ENCODE results near the gene PLA2G4C.

The PLA2G4C gene

DNA sequence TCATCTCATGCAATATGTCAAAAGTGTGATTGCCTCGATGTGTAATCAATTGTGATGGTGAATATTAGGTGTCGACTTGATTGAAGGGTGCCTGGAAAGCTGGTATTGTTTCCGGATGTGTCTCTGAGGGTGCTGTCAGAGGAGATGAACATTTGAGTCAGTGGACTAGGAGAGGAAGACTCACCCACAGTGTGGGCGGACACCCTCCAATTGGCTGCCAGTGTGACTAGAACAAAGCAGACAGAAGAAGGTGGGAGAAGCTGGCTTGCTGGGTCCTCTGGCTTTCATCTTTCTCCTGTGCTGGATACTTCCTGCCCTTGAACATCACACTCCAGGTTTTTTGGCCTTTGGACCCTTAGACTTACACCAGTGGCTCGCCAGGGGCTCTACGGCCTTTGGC is 51.3 kb downstream of the PLA2G4C start:
- DNase-seq (ENCODE audit: low read depth) = no peak
- H3K4me3 ChIP-seq (ENCODE audit: low read depth, low read length) = no peak overlapping the region
- TF ChIP-seq, protein P1, sequence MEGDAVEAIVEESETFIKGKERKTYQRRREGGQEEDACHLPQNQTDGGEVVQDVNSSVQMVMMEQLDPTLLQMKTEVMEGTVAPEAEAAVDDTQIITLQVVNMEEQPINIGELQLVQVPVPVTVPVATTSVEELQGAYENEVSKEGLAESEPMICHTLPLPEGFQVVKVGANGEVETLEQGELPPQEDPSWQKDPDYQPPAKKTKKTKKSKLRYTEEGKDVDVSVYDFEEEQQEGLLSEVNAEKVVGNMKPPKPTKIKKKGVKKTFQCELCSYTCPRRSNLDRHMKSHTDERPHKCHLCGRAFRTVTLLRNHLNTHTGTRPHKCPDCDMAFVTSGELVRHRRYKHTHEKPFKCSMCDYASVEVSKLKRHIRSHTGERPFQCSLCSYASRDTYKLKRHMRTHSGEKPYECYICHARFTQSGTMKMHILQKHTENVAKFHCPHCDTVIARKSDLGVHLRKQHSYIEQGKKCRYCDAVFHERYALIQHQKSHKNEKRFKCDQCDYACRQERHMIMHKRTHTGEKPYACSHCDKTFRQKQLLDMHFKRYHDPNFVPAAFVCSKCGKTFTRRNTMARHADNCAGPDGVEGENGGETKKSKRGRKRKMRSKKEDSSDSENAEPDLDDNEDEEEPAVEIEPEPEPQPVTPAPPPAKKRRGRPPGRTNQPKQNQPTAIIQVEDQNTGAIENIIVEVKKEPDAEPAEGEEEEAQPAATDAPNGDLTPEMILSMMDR (IDR thresholded peaks at IDR 0.05; ENCODE audit: insufficient read depth, low read depth, low read length, missing control alignments) = no peak

DNA sequence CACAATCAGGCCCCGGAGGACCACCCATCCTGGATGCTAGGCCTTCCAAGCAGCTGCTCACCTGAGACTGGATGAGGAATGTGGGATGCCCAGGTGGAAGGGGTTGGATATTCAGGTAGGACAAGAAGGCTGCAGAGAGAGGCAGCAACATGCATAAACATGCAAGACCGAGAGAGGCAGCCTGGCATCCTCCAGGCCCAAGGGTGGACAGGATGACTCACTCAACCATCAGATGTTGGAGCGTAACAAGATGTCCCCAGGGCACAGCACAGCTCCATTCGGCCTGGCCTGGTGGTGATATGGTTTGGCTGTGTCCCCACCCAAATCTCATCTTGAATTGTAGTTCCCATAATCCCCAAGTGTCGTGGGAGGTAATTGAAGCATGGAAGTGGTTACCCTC is 56.8 kb downstream of the PLA2G4C start:
- no peak overlapping the region for H3K4me3 ChIP-seq (ENCODE audit: low read depth, low read length)
- no peak for DNase-seq (ENCODE audit: low read depth)
- TF ChIP-seq, protein P1 (IDR thresholded peaks at IDR 0.05; ENCODE audit: insufficient read depth, low read depth, low read length, missing control alignments) = no peak

DNA sequence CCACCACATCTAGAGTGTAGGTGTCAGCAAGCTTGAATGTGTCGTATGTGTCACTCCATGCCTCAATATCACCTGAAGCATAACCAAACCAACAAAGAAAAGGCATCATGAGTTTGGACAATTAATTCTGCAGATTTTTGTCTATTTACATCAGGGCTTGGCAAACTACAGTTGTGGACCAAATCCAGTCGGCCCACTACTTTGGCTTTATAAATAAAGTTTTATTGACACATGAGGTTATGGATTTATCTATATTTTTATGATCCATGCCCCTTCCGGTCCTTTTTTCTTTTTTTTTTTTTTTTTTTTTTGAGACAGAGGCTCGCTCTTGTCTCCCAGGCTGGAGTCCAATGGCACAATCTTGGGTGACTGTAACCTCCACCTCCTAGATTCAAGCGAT is 57.5 kb downstream of the PLA2G4C start:
- TF ChIP-seq, protein P1 (IDR thresholded peaks at IDR 0.05; ENCODE audit: insufficient read depth, low read depth, low read length, missing control alignments) = no peak
- no peak for DNase-seq (ENCODE audit: low read depth)
- H3K4me3 ChIP-seq (ENCODE audit: low read depth, low read length) = no peak overlapping the region

DNA sequence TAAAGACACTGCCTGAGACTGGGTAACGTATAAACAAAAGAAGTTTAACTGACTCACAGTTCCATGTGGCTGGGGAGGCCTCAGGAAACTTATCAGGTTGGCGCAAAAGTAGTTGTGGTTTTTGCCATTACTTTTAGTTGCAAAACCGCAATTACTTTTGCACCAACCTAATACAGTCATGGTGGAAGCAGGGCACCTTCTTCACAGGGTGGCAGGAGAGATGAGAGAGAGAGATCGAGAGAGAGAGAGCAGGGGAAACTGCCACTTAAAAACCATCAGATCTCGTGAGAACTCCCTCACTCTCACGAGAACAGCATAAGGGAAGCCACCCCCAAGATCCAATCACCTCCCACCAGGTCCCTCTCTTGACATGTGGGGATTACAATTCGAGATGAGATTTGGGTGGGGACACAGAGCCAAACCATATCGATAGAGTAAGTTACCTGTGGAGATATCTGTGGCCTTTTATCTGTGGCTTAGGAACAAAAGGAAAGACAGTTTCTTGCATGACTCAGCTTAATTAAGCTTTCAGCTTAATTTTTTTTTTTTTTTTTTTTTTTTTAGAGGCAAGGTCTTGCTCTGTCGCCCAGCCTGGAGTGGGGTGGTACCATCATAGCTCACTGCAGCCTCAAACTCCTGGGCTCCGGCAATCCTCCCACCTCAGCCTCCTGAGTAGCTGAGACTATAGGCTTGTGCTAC is 59.1 kb downstream of the PLA2G4C start:
- H3K4me3 ChIP-seq (ENCODE audit: low read depth, low read length) = no peak overlapping the region
- TF ChIP-seq, protein P1 (IDR thresholded peaks at IDR 0.05; ENCODE audit: insufficient read depth, low read depth, low read length, missing control alignments) = no peak
- DNase-seq (ENCODE audit: low read depth) = no peak

DNA sequence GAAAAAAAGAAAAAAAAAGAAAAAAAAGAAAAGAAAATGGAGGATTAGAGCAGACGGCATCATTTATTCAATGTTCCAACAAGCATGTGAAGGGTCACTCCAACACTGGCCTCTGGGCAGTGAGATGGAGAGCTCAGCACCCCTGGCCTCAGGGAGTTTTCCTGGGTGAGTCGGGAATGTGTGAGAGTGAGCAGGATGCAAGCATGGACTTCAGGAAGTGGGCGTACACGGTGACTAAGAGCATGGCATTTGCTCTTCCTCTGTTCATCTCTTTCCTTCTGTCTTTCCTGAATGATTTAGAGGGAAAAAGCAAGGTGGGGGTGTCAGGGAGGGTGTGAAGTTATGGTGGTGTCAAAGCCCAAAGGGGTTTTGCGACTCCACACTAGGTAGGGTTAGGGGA is 66.1 kb downstream of the PLA2G4C start:
- no peak overlapping the region for H3K4me3 ChIP-seq (ENCODE audit: low read depth, low read length)
- TF ChIP-seq, protein P1 (IDR thresholded peaks at IDR 0.05; ENCODE audit: insufficient read depth, low read depth, low read length, missing control alignments) = no peak
- DNase-seq (ENCODE audit: low read depth) = no peak

DNA sequence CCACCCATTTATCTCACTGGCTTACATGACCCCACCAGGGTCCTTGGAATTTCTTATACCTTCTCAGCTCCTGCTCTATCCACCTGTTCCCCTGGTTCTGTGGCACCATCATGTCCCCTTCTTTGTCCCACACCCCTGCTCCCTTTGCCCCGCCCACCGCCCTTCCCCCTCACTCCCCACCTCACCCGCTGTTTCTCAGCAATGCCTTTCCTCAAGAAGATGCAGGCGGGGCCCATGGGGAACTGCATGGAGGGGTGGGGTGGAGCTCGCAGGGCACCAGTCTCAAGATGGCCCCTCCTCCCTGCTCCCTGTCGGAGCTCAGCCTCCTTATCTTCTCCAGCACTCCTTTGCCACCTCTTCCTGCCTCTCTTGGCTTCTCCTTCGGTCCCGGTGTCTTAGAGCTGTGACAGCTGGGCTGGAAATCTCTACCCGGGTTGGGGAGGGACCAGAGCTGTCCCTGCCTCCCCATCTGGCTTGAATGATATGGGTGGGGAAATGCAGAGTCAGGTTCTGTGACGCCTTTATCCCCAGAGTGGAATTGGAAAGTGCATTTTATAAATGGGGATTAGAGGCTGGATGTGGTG is 66.8 kb downstream of the PLA2G4C start, which contains the start of gene CABP5:
Gene CABP5 (minus strand): TSS at position 405 of the 584 bp plus-strand sequence. CDS start 157 bp downstream, at position 248.
- TF ChIP-seq, protein P1 (IDR thresholded peaks at IDR 0.05; ENCODE audit: insufficient read depth, low read depth, low read length, missing control alignments) = no peak
- no peak for DNase-seq (ENCODE audit: low read depth)
- H3K4me3 ChIP-seq (ENCODE audit: low read depth, low read length) = no peak within 1 kb of the TSS
